A673 (cell line): ENCODE results near the gene BEAN1. TPM values are rescaled to one million over a fixed set of nuclear protein-coding genes. Genes with fewer than 3 reads are reported as not detected.

Experiments used
- BruUV-seq: library from RNA; stranded (reverse); fragments of 400-500 nt; replicated peaks from 2 replicates; lab custom pipeline; 2021; lab: Mats Ljungman, UMichigan
- CTCF ChIA-PET: fragments of 300-600 bp; sonication (Branson Sonifier 250); formaldehyde crosslinking; loops from one replicate; lab custom pipeline; 2022; ENCODE audit warnings: antibody characterized with exemption; lab: Charles Lee
- POLR2A ChIA-PET: fragments of 300-600 bp; sonication (Branson Sonifier 250); formaldehyde crosslinking; loops from one replicate; lab custom pipeline; 2022; ENCODE audit warnings: antibody characterized with exemption; ENCODE audit not compliant: low non-redundant PET; lab: Charles Lee
- DNase-seq: peaks from one replicate; pipeline ENCODE4 v3.0.0-alpha.2; 2015; ENCODE audit warnings: low spot score
- H3K27ac ChIP-seq: fragments of 200-600 bp; sonication (generic); 2 replicates; pipeline ENCODE4 v1.5.1; 2016; ENCODE audit warnings: mixed run types, low read depth, mild to moderate bottlenecking, mixed read lengths, antibody characterized with exemption, low read length; ENCODE audit not compliant: poor library complexity, severe bottlenecking
- H3K27me3 ChIP-seq: fragments of 200-600 bp; sonication (generic); replicated peaks from 2 replicates; pipeline ENCODE4 v1.6.1; 2017; ENCODE audit warnings: mixed run types, low read depth, mild to moderate bottlenecking, mixed read lengths, antibody characterized with exemption, low read length; ENCODE audit not compliant: insufficient read depth, poor library complexity
- H3K36me3 ChIP-seq: fragments of 200-600 bp; sonication (generic); 2 replicates; pipeline ENCODE4 v1.6.1; 2016; ENCODE audit warnings: mixed run types, mild to moderate bottlenecking, mixed read lengths, antibody characterized with exemption, low read length; ENCODE audit not compliant: insufficient read depth, poor library complexity, severe bottlenecking
- H3K4me1 ChIP-seq: fragments of 200-600 bp; sonication (generic); 2 replicates; pipeline ENCODE4 v1.6.1; 2017; ENCODE audit warnings: mixed run types, mild to moderate bottlenecking, mixed read lengths, antibody characterized with exemption, low read length; ENCODE audit not compliant: insufficient read depth, poor library complexity, severe bottlenecking
- H3K4me3 ChIP-seq: fragments of 200-600 bp; sonication (generic); 2 replicates; pipeline ENCODE4 v1.5.1; 2016; ENCODE audit warnings: low read depth, mixed run types, mild to moderate bottlenecking, mixed read lengths, low read length; ENCODE audit not compliant: poor library complexity, severe bottlenecking
- H3K9me3 ChIP-seq: fragments of 200-600 bp; sonication (generic); 2 replicates; pipeline ENCODE4 v1.6.1; 2016; ENCODE audit warnings: mixed run types, low read depth, mild to moderate bottlenecking, mixed read lengths, antibody characterized with exemption, low read length; ENCODE audit not compliant: poor library complexity, severe bottlenecking
- CTCF ChIP-seq: fragments of 300-800, 200-600 bp; sonication (generic); conservative IDR thresholded peaks from 2 replicates; pipeline ENCODE4 v1.5.1; 2017; ENCODE audit warnings: low read depth, mild to moderate bottlenecking, antibody characterized with exemption, low read length, moderate library complexity, mixed read lengths
- EZH2 ChIP-seq: fragments of 200-600 bp; sonication (generic); IDR thresholded peaks from 2 replicates; pipeline ENCODE4 v1.6.1; 2017; ENCODE audit warnings: borderline replicate concordance, low read depth, mild to moderate bottlenecking, mixed read lengths, antibody characterized with exemption, low read length; ENCODE audit not compliant: poor library complexity, severe bottlenecking
- intact Hi-C: fragments of 100-400 bp; cut with micrococcal nuclease; formaldehyde crosslinking; loops from one replicate; pipeline ENCODE4 v1.10.0; 2022; ENCODE audit not compliant: unreplicated experiment
- total RNA-seq: library from RNA; stranded (reverse); gene quantifications from 2 replicates; pipeline ENCODE4 v1.2.3, GENCODE V29; 2021

BEAN1 gene
- total RNA-seq, 1 experiment from 2014 or later, result not detected

- Histone ChIP-seq H3K9me3 (no peaks in the 10 kb centered on the region), H3K27ac (no peak overlapping the region), H3K27me3 (no peaks in the 10 kb centered on the region), H3K4me3 (no peak overlapping the region), H3K4me1 (no peaks in the 10 kb centered on the region), H3K36me3 (no peaks in the 10 kb centered on the region)
- no TSS peak for BruUV-seq
- ChIA-PET CTCF (no interaction called here), POLR2A (no interaction called here)
- DNase-seq, result no peak
- TF ChIP-seq EZH2, result no peak
- no peak for TF ChIP-seq CTCF
- intact Hi-C loops, result no loop called here
These were observed 53.4 kb downstream of the BEAN1 start for GRCh38 chr16:66480265-66481080.

DNA sequence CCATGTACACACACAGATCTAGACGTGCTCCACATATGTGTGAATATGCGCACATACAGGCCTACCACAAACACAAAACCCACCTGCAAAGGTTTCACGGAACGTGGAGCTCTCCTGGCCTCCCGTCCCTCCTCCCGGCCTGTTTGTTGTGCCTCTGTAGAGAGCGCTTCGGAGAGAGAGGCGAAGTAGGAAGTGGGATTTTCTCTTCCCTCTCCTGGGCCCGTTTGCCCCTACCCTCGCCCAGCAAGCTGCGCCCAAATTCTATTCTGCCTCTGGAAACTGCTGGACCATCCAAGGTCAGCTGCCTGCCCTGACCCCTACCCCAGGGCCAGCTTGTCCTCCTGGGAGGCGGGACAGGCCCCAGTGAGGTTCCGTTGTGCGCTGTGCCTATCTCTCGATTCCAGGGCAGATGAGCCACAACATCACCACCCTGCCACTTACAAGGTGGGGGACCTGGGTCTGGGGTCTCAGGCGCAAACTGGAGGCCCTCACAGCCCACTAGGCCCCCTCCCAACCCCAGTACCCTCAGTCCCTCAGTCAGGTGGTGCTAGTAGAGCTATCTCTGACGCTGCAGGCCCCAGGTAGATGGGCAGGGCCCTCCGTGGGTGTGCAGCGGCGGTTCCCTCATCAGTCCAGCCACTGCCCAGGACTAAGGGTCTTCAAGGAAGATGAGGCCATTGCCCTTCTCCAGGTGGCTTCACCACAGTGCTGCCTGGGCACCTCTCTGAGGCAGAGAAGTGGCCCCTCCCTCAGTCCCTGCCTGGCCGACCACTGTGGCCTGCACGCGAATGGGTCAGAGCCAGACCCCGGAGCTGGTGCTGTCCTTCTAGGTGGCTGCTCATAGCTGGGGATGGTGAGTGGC lies 54.2 kb downstream of the BEAN1 start:
- no peak overlapping the region for H3K27ac ChIP-seq
- BruUV-seq, result no TSS peak
- POLR2A ChIA-PET, result no interaction called here
- H3K4me1 ChIP-seq, result no peaks in the 10 kb centered on the region
- TF ChIP-seq CTCF, result no peak
- no peak for TF ChIP-seq EZH2
- no peaks in the 10 kb centered on the region for H3K36me3 ChIP-seq
- intact Hi-C loops, result no loop called here
- CTCF ChIA-PET, result no interaction called here
- H3K27me3 ChIP-seq, result no peaks in the 10 kb centered on the region
- H3K4me3 ChIP-seq, result no peak overlapping the region
- DNase-seq, result no peak
- no peaks in the 10 kb centered on the region for H3K9me3 ChIP-seq

- no peak for DNase-seq
- Histone ChIP-seq H3K27me3 (no peaks in the 10 kb centered on the region), H3K27ac (no peak overlapping the region), H3K4me1 (no peaks in the 10 kb centered on the region), H3K36me3 (no peaks in the 10 kb centered on the region), H3K4me3 (no peak overlapping the region), H3K9me3 (no peaks in the 10 kb centered on the region)
- ChIA-PET POLR2A (no interaction called here), CTCF (no interaction called here)
- no TSS peak for BruUV-seq
- intact Hi-C loops, result loop anchor here (2.0 kb wide), 1 partner anchor 125 kb away; no protein-coding TSS in a partner anchor
- TF ChIP-seq EZH2 (no peak), CTCF (no peak)
These were observed 54.9 kb downstream of the BEAN1 start for GRCh38 chr16:66481943-66482390.
